Stimulated activated CD4-positive, alpha-beta T cell treated with anti-CD3 and anti-CD28 coated beads, TNF-alpha, amount 100 ng/mL, for 24 hours (primary cell): ENCODE data around the gene S100A7A.
A peak's percentile ranks its signal among the peaks of the same experiment; 100 is the strongest.
"Not testable (repeated sequence)": the region's sequence is repeated elsewhere in the genome, so short reads cannot be mapped to it uniquely, and the experiment has no call there.

Source experiments
- DNase-seq, 3 experiments: peaks; one replicate each; pipeline ENCODE4 v3.0.0-alpha.2; 2020; ENCODE audit warnings: low read depth in 3 of 3

Gene S100A7A

DNA sequence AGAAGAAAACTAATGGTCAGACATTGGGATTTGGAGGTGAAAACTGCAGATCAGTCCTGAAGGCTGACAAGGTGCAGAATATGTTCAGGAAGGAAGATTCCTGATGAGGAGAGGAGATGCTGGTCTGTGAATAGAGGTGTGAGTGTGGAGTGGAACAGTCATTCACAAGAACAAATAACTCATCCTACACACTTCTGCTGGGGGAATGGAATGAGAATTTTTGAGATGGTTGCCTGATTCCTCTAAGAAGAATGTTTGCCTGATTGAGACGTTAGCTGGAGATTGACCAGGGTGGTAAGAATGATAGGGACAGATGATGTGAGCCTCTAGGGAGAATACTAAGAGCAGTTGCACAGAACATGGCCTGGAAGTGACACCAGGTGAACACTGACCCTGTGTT, 40.1 kb downstream of the S100A7A start:
- no peak for DNase-seq

GRCh38 chr1:153459655-153460054, 43.3 kb downstream of the S100A7A start:
- no peak for DNase-seq

DNA sequence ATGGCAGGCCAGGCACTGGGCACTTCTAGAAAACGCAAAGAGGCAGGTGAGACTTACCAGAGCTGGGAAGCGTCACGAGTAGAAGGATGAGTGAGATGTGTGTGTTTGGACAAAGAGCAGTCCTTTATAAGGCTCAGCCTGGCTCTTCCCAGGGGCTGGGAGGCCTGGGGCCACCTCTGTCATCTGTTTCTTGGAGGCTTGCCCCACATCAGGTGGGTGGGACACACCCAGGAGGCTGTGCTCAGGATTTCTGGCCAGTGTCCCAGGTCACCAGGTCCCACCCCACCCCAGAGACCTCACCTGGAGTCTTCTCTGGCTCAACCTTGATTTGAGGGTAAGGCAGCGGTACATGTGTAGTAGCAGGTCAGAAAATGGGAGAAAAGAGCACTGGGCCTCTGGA, 44.2 kb downstream of the S100A7A start, which contains the start of gene S100A7:
TSS of gene S100A7 (minus strand) at position 101 of the 400 bp plus-strand sequence. CDS start 1,638 bp downstream, outside the sequence.
- DNase-seq, result no peak

DNA sequence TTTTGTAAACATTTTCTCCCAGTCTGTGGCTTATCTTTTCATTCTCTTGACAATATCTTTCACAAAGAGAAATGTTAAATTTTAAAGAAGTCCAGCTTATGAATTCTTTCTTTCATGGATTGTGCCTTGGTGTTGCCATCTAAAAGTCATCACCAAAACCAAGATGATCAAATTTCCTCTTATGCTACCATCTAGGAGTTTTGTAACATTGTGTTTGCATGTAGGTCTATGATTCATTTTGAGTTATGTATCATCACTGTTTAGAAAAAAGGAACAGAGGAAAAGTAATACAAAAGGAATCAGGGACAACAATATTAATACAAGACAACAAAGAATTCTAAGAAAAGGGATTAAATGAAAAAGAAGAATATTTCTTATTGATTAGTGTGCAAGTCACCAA, 46.4 kb downstream of the S100A7A start:
- DNase-seq, result not testable (repeated sequence)

GRCh38 chr1:153465811-153466636, 49.7 kb downstream of the S100A7A start:
- DNase-seq, result peak; percentile 32 to 67 (median 39)

DNA sequence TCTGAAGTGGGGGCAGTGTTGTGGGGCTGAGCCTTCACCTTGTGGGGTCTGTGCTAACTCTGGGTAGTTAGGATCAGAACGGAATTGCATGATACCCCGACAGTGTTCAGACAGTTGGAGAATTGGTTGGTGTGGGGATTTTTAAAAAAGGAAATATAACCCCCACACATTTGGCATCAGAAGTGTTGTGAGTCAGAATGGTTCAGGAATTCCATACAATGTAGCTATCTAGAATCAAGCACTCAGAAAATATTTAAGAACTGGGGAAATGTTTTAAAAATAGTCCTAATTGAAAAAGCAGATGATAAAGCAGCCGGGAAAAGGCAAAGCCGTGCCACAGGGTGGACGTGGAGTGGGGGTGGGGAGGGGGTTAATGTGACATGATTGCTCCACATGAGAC, 50.6 kb downstream of the S100A7A start:
- DNase-seq, result no peak

DNA sequence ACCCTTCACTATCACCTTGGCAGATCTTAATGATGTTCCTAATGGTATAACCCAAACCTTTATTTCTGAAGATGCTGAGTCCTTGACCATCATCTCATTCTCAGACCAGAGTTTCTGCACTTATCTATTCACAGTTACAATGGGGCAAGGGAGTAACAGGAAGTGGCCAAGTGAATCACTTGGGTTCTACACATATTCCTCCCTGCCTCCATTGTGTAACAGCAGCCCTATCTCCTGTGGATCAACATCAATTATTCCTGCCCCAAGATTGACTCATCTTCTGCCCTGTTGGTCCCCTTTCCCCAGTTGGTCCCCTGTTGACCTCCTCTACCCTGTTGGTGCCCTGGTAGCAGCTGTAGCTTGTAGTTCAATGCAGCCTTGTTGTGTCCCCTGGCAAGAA, 54.4 kb downstream of the S100A7A start:
- DNase-seq, result no peak
